ENCODE data around the gene U2AF2.

The U2AF2 gene

DNA sequence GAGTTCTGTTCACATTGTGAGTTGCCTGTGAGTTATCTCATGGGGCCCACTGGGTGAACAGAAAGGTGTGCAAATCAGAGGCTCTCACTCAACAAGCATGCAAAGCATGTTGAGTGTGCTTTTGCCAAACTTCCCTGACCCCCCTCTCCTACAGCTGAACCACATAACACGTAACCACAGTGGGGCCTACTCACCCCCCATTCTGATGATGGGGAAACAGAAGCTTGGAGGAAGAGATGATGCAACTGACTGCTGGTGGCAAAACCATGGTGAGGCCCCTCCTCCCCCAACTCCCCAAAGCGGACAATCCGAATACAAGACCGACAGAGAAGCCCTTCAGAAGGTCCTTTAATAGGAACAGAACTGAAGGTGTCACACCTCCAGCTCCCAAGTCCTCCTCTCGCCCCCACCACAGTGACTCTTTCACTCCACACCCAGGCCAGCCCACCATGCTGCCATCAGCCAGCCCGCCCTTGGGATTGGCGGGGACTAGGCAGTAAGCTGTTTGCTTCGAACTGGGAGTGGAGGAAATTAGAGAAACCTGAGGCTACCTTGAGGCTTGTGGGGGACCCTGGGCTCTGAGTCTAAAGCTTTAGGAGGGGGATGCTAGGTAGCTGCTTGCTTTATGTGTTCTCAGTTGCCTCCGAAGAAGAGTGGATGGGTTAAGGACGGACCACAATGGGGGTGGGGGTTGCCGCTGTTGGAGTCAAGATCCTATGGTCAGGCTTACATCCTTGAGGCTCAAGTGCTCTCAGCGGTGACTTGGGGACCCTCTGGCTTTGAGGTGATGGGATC is 34.2 kb upstream of the U2AF2 start:
- in situ Hi-C loops (cut with HindIII; ENCODE audit: low pct_ligation_motif_present, low pct_unique_long_range_greater_than_20kb, low sequenced_read_pairs): loop anchor here (10.0 kb wide), 1 partner anchor 106 kb away; no protein-coding TSS in a partner anchor
- no peak for DNase-seq

DNA sequence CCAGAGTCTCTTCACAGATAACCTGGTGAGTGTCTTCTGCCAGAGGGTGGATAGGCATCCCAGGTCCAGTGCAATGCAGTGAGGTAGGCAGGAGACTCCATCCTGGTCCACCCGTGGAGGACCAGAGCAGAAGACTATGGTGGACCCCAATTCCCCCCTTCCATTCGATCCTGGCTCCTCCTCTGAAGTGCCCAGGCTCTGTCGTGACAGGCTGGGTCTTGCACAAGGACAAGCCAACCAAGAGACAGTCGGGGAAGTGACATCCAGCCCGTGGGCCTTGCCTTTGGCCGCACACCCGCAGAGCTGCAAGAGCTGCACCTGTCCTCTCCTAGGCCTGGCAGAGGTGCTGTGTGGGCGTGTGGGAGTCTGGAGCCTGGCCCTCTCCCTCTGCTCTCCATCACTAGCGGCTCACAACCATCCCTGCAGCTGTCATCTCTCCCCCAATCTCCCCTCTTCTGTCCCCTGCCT is 33.6 kb upstream of the U2AF2 start:
- in situ Hi-C loops (cut with HindIII; ENCODE audit: low pct_ligation_motif_present, low pct_unique_long_range_greater_than_20kb, low sequenced_read_pairs): loop anchor here (10.0 kb wide), 1 partner anchor 106 kb away; no protein-coding TSS in a partner anchor

DNA sequence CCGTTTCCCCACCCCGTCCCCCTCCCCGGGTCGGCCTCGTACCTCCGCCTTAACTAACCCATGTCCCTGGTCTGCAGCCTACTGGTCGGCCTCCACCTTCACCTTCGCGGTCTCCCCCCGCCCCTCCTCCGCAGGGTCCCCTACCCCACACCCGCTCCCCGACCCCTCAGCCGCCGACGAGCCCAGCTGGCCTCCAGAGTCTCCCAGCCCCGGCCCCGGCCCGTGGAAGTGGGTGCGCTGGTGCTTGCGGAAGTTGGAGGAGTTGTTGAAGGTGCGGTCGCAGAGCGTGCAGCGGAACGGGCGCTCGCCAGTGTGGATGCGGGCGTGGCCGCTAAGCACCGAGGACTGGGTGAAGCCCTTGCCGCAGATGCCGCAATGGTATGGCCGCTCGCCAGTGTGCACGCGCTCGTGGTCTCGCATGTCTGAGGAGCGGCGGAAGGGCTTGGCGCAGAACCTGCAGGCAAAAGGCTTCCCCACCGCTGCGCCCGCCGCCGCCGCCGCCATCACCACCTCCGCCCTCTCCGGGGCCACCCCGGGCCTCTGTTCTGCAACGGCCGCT is 33.1 kb upstream of the U2AF2 start:
- no peak for DNase-seq
- in situ Hi-C loops (cut with HindIII; ENCODE audit: low pct_ligation_motif_present, low pct_unique_long_range_greater_than_20kb, low sequenced_read_pairs): loop anchor here (10.0 kb wide), 1 partner anchor 107 kb away; no protein-coding TSS in a partner anchor

More for the DNA sequence above, 33.6 kb upstream of the U2AF2 start:
- no peak for DNase-seq

DNA sequence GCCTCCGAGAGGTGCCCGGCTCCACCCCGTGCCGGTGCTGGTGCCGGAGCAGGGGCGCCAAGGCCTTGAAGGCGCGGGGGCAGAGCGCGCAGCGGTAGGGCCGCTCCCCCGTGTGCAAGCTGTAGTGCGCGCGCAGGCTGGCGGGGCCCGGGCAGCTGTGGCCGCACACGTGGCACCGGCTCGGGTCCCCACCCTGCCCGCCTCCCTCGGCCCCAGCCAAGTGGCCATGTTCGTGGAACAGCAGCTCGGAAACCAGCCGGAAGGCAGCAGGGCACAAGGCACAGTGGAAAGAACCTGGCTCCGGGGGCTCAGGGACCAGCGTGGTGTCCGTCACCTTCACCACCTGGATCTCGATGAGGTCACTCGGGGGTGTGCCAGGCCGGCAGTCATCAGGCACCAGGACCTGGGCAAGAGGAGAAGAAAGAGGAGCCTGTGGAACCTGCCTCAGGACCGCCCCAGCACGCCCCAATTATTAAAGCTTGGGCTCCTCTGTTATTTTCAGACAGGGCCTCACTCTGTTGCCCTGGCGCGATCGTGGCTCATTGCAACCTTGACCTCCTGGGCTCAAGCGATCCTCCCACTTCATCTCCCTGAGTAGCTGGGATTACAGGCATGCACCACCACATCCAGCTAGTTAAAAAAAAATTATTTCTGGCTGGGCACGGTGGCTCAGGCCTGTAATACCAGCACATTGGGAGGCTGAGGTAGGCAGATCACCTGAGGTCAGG is 32.4 kb upstream of the U2AF2 start:
- in situ Hi-C loops (cut with HindIII; ENCODE audit: low pct_ligation_motif_present, low pct_unique_long_range_greater_than_20kb, low sequenced_read_pairs): loop anchor here (10.0 kb wide), 1 partner anchor 108 kb away; no protein-coding TSS in a partner anchor
- no peak for DNase-seq

DNA sequence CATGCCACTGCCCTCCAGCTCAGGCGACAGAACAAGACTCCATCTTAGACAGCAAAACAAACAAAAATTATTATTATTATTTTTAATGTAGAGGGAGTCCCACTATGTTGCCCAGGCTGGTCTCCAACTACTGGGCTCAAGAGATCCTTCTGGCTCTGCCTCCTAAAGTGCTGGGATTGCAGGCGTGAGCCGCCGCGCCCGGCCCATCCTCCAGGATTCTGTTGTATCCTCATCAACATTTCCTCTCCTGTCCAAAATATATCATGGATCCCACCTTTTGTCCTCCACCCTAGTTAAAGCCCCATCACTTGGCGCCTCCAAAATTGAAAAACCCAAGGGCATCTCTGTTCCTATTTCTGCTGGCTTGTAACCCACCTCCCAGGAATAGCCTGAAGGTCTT is 31.7 kb upstream of the U2AF2 start:
- no peak for DNase-seq
- in situ Hi-C loops (cut with HindIII; ENCODE audit: low pct_ligation_motif_present, low pct_unique_long_range_greater_than_20kb, low sequenced_read_pairs): loop anchor here (10.0 kb wide), 1 partner anchor 108 kb away; no protein-coding TSS in a partner anchor

DNA sequence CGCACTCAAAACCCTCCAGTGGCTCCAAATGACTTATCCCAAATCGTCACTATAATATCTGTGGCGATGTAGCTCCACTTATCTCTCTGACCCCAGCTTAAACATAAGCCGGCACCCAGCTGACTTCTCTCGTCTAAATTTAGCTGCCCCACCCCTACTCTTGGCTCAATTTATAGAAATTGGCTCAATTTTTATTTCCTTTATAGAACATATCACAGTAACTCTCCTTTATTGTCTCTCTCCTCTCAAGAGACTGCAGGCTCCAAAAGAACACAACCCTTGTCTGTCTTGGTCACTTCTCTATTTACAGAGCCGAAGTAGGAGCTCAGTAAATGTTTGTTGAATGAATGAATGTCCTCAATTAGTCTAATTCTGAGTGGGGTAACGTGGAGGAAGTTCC is 31.3 kb upstream of the U2AF2 start:
- no peak for DNase-seq
- in situ Hi-C loops (cut with HindIII; ENCODE audit: low pct_ligation_motif_present, low pct_unique_long_range_greater_than_20kb, low sequenced_read_pairs): loop anchor here (10.0 kb wide), 1 partner anchor 109 kb away; no protein-coding TSS in a partner anchor

DNA sequence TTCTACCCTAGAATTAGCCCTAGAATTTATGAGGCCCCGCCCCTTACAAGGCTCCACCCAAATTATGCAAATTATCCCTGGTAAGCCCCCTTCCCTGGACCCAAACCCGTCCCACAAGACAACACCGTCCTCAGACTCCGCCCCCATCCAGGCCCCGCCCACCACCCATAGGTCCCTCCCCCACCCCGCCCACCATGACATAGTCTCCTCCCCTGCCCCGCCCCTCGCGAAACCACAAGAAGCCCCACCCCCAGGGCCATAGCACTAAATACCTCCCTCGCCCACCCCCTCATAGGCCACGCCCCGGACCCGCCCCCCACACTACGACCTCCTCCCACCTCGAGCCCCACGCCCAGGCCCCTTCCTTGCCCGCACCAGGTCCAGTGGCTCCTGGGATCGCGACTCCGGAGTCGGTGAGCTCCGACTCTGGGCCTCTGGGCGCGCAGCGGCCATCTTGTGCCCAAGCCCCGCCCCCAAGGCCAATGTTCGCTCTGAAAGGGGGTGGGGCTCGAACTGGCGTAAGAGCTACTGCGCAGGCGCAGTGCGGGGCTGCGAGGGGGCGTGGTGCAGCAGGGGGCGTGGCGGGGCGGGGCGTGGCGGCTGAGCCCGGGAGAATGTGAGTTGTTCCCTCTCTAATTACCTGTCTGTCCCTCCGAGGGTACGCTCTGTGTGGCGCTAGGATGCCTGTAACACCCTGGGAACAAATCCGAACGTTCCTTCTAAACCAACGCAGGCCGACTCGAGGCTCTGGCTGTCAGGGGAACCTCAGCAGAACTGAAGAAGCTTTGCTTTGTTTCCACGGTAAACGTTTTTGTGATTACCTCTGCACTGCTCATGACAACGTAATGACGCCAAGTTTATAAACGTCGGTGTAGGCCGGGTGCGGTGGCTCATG is 30.5 kb upstream of the U2AF2 start, which contains the start of gene ZNF784:
ZNF784 (minus strand) TSS at position 458 of the 895 bp plus-strand sequence; CDS start at position 453, 5 bp downstream.
- in situ Hi-C loops (cut with HindIII; ENCODE audit: low pct_ligation_motif_present, low pct_unique_long_range_greater_than_20kb, low sequenced_read_pairs): loop anchor here (10.0 kb wide), 1 partner anchor 110 kb away; no protein-coding TSS in a partner anchor
- DNase-seq: peak; percentile 86

DNA sequence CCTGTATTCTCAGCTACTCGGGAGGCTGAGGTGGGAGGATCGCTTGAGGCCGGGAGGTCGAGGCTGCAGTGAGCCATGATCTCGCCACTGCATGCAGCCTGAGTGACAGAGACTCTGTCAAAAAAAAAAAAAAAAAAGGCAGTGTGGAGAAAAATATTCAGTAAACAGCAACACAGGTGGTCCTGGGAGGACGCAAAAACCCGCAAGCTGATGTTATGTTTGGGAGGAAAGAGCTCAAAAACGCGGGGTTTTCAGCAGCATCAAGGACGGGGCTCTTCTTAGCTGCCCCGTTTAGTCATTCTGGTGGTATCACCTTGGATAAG is 29.9 kb upstream of the U2AF2 start:
- no peak for DNase-seq
- in situ Hi-C loops (cut with HindIII; ENCODE audit: low pct_ligation_motif_present, low pct_unique_long_range_greater_than_20kb, low sequenced_read_pairs): loop anchor here (10.0 kb wide), 1 partner anchor 110 kb away; no protein-coding TSS in a partner anchor

DNA sequence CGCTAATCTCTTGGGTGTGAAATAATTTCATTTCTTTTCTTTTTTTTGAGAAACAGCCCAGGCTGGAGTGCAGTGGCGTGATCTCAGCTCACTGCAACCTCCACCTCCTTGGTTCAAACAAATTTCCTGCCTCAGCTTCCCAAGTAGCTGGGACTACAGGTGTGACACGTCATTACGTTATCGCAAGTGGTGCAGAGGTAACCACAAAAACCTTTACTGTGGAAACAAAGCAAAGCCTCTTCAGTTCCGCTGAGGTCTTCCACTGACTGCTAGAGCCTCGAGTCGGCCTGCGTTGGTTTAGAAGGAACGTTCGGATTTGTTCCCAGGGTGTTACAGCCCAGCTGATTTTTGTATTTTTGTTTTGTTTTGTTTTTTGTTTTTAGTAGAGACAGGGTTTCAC is 28.5 kb upstream of the U2AF2 start:
- in situ Hi-C loops (cut with HindIII; ENCODE audit: low pct_ligation_motif_present, low pct_unique_long_range_greater_than_20kb, low sequenced_read_pairs): loop anchor here (10.0 kb wide), 1 partner anchor 112 kb away; no protein-coding TSS in a partner anchor
- no peak for DNase-seq

DNA sequence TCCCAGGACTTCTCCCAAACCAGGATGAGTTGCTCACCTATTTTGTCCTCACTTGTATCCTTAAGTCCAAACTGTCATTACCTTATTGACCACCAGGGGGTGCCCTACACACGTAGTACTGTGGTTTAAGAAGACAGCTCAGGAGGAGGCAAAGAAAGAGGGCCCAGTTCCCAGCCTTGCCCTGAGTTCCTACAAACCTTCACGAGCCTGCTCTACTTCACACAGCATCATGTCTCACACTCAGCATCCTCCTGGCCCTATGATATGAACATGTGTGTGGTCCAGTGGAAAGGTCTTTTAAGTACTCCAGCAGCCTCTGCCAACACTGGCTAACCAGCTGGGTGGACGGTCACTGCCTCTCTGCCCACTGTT is 22.4 kb upstream of the U2AF2 start:
- peak; percentile 90 for DNase-seq
- in situ Hi-C loops (cut with HindIII; ENCODE audit: low pct_ligation_motif_present, low pct_unique_long_range_greater_than_20kb, low sequenced_read_pairs): no loop called here

DNA sequence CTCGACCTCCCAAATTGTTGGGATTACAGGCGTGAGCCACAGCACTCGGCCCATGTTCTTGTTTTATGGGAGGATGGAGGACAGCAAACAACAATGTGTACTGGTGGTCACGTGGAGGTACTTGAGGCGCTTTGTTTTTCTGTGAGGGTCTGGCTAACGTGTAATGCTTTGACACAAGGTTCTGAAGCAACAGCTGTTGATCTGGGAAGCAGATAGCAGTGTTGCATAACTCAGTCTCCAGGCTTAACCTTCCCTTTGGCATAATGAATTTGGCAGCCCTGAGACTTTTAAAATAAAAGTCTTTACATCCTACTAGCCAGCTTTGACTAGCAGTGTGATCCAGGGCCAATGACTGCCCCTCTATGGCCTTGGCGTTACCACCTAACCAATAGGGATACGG is 21.0 kb upstream of the U2AF2 start:
- in situ Hi-C loops (cut with HindIII; ENCODE audit: low pct_ligation_motif_present, low pct_unique_long_range_greater_than_20kb, low sequenced_read_pairs): no loop called here
- DNase-seq: no peak

DNA sequence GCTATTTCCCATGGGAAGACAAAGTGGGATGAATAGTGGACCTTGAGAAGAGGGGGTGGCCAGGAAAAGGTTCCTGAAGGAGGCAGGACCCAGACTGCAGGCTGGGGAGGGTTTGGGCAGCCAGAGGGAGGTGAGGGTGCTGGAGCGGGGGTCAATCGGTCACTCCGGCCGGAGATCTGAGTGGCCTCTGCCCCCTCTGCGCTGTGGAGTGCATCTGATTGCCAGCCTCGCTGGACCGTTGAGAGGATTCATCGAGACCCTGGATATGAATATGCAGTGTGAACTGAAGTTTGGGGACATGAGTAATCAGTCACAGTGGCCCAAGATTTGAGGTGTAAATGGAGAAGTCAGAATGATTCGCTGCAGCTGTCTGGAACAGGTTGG is 19.5 kb upstream of the U2AF2 start:
- in situ Hi-C loops (cut with HindIII; ENCODE audit: low pct_ligation_motif_present, low pct_unique_long_range_greater_than_20kb, low sequenced_read_pairs): no loop called here
- no peak for DNase-seq

DNA sequence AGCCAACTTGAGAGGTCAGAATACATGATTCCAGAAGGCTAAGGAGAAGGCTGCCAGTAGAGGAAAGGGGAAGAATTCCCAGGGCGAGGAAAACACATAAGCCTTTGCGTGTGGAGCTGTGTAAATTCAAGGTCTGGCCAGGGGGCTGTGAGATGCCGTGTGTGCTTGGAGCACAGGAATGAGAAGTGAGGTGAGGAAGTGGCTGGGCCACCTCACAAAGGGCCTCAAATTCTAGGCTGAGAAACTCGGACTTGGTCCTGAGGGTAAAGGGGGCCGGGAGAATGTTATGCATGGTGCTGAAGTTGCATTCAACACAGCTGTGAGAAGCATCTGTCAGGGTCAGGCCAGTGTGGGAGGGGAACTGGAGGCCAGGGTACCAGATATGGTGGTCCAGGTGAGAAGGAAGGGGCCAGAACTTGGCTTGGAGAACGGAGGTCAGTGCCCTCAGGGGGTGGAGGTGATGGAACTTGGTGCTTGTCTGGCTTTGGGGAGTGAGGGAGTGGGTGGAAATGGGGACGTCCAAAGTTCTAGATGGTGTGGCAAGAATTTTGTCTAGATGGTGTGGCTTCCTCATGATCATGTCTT is 18.9 kb upstream of the U2AF2 start:
- in situ Hi-C loops (cut with HindIII; ENCODE audit: low pct_ligation_motif_present, low pct_unique_long_range_greater_than_20kb, low sequenced_read_pairs): no loop called here
- no peak for DNase-seq

DNA sequence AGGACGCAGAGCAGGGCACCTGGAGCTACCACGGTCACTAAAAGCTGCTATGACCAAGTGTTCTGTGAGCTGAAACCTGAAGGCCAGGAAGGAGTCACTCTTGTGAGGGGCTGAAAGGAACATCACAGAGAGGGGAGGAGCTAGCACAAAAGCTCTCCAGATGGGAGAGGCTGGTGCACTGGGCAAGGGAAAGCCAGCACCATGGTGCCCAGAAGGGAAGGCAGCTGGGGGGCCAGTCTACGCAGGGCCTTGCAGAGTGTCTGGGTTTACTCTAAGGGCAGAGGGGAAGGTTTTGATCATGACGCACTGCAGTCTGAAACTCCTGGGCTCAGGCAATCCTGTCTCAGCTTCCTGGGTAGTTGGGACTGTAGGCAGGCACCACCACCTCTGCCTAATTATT is 18.1 kb upstream of the U2AF2 start:
- in situ Hi-C loops (cut with HindIII; ENCODE audit: low pct_ligation_motif_present, low pct_unique_long_range_greater_than_20kb, low sequenced_read_pairs): no loop called here
- DNase-seq: no peak

DNA sequence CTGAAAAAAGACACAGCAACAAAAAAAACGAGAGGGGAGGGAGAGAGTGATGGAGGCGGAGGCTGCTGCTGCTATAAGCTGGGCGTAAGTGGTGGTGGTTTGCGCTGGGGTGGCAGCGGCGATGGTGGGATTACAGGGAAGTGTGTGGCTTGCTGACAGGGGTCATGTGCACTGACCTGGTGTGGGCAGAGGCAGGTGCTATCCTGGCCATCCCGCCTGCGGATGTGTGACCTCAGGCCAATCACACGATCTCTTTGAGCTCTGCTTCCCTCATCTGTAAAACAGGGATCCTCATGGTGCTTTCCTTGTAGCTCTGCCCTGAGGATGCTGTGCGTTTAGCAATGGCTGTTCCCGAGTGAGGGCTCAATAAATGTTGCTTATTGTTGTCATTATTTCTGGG is 17.3 kb upstream of the U2AF2 start:
- in situ Hi-C loops (cut with HindIII; ENCODE audit: low pct_ligation_motif_present, low pct_unique_long_range_greater_than_20kb, low sequenced_read_pairs): no loop called here
- no peak for DNase-seq

DNA sequence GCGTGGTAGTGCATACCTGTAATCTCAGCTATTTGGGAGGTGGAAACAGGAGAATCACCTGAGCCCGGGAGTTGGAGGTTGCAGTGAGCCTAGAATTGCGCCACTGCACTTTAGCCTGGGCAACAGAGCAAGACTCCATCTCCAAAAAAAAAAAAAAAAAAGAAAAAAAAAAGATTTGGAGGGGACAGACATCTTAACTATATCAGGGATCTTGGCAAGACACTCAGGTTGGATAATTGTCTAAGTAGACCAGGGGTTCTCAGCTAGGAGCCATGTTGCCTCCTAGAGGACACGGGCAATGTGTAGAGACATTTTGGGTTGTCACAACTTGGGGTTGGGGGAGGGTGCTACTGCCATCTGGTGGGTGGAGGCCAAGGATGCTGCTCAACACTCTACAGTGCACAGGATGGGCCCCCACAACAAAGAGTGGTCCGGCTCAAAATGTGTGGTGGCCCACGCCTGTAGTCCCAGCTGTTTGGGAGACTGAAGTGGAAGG is 15.9 kb upstream of the U2AF2 start:
- peak; percentile 50 for DNase-seq
- in situ Hi-C loops (cut with HindIII; ENCODE audit: low pct_ligation_motif_present, low pct_unique_long_range_greater_than_20kb, low sequenced_read_pairs): no loop called here

DNA sequence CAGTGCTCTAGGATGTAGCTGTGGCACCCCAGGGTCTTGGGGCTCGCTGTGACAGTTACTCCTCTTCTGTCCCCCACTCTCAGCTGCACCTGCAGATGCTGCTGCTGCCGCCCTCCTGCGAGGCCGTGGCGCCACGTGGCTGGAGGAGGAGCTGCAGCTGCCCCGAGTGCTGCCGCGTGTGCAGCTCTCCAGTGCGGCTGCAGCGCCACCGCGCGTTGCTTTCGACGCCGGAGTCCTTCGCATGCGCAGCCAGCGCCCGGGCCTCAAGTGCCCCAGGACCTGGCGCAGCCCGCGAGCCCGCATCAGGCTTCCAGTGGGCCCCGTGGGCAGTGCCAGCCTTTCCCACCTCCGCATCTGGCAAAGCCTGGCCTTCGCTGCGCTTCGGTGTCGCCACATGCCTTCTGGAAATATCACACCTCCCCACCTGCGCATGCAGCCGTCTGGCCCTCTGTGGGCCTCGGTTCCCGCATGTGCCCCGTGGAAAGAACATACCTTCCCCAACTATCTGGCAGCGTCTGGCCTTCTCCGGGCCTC is 14.7 kb upstream of the U2AF2 start:
- in situ Hi-C loops (cut with HindIII; ENCODE audit: low pct_ligation_motif_present, low pct_unique_long_range_greater_than_20kb, low sequenced_read_pairs): no loop called here
- no peak for DNase-seq

All from ACHN (cell line).